Measurements from ENCODE around the gene PIK3CD.

The PIK3CD gene

DNA sequence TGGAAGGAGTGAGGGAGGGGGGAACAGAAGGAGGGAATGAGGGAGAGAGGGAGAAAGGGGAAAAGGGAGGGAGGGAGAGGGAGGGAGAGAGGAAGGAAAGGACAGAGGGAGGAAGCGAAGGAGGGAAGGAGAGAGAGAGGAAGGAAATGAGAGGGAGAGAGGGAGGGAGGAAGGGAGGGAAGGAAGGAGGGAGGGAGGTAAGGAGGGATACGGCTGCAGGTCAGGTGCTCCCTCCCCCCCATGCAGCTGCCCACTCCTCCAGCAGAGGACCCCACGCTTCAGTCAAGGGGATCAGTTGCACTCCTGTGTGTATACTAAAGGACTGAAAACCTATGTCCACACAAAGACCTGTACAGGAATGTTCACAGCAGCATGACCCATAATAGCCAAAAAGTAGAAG is 117.5 kb downstream of the PIK3CD start:
- H3K79me1 ChIP-seq (ENCODE audit: low read length) = no peaks in the 10 kb centered on the region
- H2BK120ac ChIP-seq (ENCODE audit: insufficient read depth, low read length, poor library complexity) = no peak overlapping the region
- H2AK5ac ChIP-seq (ENCODE audit: low read length) = no peak overlapping the region
- H3K27me3 ChIP-seq (ENCODE audit: insufficient read depth, low read length) = no peaks in the 10 kb centered on the region
- H3K4me2 ChIP-seq (ENCODE audit: low read length) = no peak overlapping the region
- no peak overlapping the region for H3K4ac ChIP-seq (ENCODE audit: low read depth, low read length)
- H3K4me3 ChIP-seq (ENCODE audit: low read depth, low read length) = no peak overlapping the region
- H3K9ac ChIP-seq (ENCODE audit: low read length) = no peak overlapping the region
- WGBS (ENCODE audit: extremely low coverage, insufficient coverage, insufficient read length) = no CpG with 5 or more reads among the region's 3 CpGs
- H3K18ac ChIP-seq (ENCODE audit: low read length) = no peak overlapping the region
- H2BK5ac ChIP-seq (ENCODE audit: low read depth, low read length, poor library complexity) = no peak overlapping the region
- no peaks in the 10 kb centered on the region for H3K9me3 ChIP-seq (ENCODE audit: insufficient read depth, low read depth, low read length)
- no peak overlapping the region for H3K14ac ChIP-seq (ENCODE audit: low read length)
- H4K8ac ChIP-seq (ENCODE audit: low read depth, low read length) = no peak overlapping the region
- peaks cover 2 to 5% of the 10 kb centered on the region in 2 experiments for H3K36me3 ChIP-seq (ENCODE audit: control insufficient read depth in 1 of 2, insufficient read depth in 2 of 2, low read length in 2 of 2)
- no peak overlapping the region for H4K91ac ChIP-seq (ENCODE audit: low read depth, low read length)
- H2BK12ac ChIP-seq (ENCODE audit: low read length) = no peak overlapping the region
- H2AFZ ChIP-seq (ENCODE audit: insufficient read depth, low read length, poor library complexity) = no peak overlapping the region
- no peak overlapping the region for H3K27ac ChIP-seq (ENCODE audit: low read depth, low read length)
- H3K4me1 ChIP-seq (ENCODE audit: control insufficient read depth in 1 of 2, insufficient read depth in 2 of 2, low read length in 2 of 2) = no peaks in the 10 kb centered on the region
- H3K79me2 ChIP-seq (ENCODE audit: control insufficient read depth, insufficient read depth, low read length, poor library complexity) = no peaks in the 10 kb centered on the region
- no peak overlapping the region for H4K12ac ChIP-seq (ENCODE audit: low read depth, low read length)
- H3K23ac ChIP-seq (ENCODE audit: low read length) = no peak overlapping the region
- DNase-seq = no peak

DNA sequence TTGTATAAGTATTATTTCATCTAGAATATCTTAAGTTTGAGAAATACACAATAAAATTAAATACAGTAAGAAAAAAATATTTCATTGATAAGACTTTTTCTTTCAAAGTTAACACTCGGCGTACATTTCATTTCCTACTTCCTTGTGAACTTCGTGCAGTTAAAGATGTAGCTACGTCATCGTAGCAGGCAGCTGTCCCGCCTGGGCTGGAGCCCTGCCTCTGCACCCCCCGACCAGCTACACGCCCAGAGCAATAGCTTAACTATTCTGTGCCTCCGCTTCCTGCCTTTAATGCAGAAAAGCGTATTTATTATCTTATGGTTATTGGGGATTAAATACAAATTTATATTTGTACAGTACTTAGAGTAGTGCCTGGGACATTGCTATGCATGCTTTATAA is 118.8 kb downstream of the PIK3CD start:
- Histone ChIP-seq H3K4me3 (ENCODE audit: low read depth, low read length) (no peak overlapping the region), H4K8ac (ENCODE audit: low read depth, low read length) (no peak overlapping the region), H3K27ac (ENCODE audit: low read depth, low read length) (no peak overlapping the region), H4K12ac (ENCODE audit: low read depth, low read length) (no peak overlapping the region), H3K79me2 (ENCODE audit: control insufficient read depth, insufficient read depth, low read length, poor library complexity) (no peaks in the 10 kb centered on the region), H3K27me3 (ENCODE audit: insufficient read depth, low read length) (no peaks in the 10 kb centered on the region), H2BK120ac (ENCODE audit: insufficient read depth, low read length, poor library complexity) (no peak overlapping the region), H2AFZ (ENCODE audit: insufficient read depth, low read length, poor library complexity) (no peak overlapping the region), H3K9me3 (ENCODE audit: insufficient read depth, low read depth, low read length) (no peaks in the 10 kb centered on the region), H3K4me2 (ENCODE audit: low read length) (no peak overlapping the region), H3K36me3 (ENCODE audit: control insufficient read depth in 1 of 2, insufficient read depth in 2 of 2, low read length in 2 of 2) (peaks cover 2 to 5% of the 10 kb centered on the region in 2 experiments), H3K9ac (ENCODE audit: low read length) (no peak overlapping the region), H4K91ac (ENCODE audit: low read depth, low read length) (no peak overlapping the region), H3K4ac (ENCODE audit: low read depth, low read length) (no peak overlapping the region), H3K18ac (ENCODE audit: low read length) (no peak overlapping the region), H2BK12ac (ENCODE audit: low read length) (no peak overlapping the region), H2AK5ac (ENCODE audit: low read length) (no peak overlapping the region), H3K4me1 (ENCODE audit: control insufficient read depth in 1 of 2, insufficient read depth in 2 of 2, low read length in 2 of 2) (peaks cover 0 to 1% of the 10 kb centered on the region in 2 experiments), H3K23ac (ENCODE audit: low read length) (no peak overlapping the region), H3K14ac (ENCODE audit: low read length) (no peak overlapping the region), H3K79me1 (ENCODE audit: low read length) (no peaks in the 10 kb centered on the region), H2BK5ac (ENCODE audit: low read depth, low read length, poor library complexity) (no peak overlapping the region)
- no peak for DNase-seq
- no CpG with 5 or more reads among the region's 10 CpGs for WGBS (ENCODE audit: extremely low coverage, insufficient coverage, insufficient read length)

DNA sequence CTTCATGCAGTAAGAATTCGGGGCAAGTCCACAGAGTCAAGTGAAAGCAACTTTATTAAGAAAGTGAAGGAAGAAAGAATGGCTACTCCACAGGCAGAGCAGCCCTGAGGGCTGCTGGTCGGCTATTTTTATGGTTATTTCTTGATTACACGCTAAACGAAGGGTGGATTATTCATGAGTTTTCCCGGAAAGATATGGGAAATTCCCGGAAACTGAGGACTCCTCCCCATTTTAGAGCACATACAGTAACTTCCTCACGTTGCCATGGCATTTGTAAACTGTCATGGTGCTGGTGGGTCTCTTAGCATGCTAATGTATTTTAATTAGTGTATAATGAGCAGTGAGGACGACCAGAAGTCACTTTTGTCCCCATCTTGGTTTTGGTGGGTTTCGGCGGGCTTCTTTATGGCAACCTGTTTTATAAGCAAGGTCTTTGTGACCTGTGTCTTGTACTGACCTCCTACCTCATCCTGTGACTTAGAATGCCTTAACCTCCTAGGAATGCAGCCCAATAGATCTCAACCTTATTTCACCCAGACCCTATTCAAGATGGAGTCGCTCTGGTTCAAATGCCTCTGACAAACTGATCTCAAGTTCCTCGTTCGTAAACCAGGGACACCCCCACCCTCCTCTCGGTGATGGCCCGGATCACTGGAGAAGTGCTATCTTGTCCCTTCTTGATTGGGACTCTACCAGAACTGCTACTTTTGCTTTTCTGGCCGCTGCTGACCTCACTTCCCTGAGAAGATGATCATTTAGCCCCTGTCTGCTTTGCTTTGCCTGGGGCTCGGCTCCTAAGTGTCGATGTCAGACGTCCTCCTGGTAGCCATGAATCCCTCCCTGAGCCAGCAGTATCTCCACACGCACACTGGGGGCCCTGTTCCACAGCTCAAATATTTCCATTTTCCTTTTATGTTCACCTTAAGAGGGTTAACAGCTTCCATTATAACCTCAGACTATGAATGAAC is 123.5 kb downstream of the PIK3CD start:
- no peak overlapping the region for H3K23ac ChIP-seq (ENCODE audit: low read length)

DNA sequence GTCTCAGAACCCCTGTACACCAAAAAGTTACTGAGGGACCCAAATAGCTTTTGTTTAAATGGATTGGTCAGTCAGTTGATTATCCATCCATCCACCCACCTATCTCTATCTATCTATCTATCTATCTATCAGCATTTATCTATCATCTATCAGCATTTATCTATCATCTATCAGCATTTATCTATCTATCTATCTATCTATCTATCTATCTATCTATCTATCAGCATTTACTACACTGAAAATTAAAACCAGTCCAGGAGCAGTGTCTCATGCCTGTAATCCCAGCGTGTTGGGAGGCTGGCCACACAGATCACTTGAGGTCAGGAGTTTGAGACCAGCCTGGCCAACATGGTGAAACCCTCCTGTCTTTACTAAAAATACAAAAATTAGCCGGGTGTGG is 125.2 kb downstream of the PIK3CD start:
- H3K27me3 ChIP-seq (ENCODE audit: insufficient read depth, low read length) = no peaks in the 10 kb centered on the region
- H3K23ac ChIP-seq (ENCODE audit: low read length) = no peak overlapping the region
- H4K12ac ChIP-seq (ENCODE audit: low read depth, low read length) = no peak overlapping the region
- no peak overlapping the region for H4K8ac ChIP-seq (ENCODE audit: low read depth, low read length)
- no peak overlapping the region for H2BK120ac ChIP-seq (ENCODE audit: insufficient read depth, low read length, poor library complexity)
- no peak overlapping the region for H3K9ac ChIP-seq (ENCODE audit: low read length)
- peaks cover 2 to 7% of the 10 kb centered on the region in 2 experiments for H3K36me3 ChIP-seq (ENCODE audit: control insufficient read depth in 1 of 2, insufficient read depth in 2 of 2, low read length in 2 of 2)
- H3K4me2 ChIP-seq (ENCODE audit: low read length) = no peak overlapping the region
- no peak overlapping the region for H2BK12ac ChIP-seq (ENCODE audit: low read length)
- H3K27ac ChIP-seq (ENCODE audit: low read depth, low read length) = no peak overlapping the region
- no peak for DNase-seq
- no peak overlapping the region for H2BK5ac ChIP-seq (ENCODE audit: low read depth, low read length, poor library complexity)
- no peak overlapping the region for H4K91ac ChIP-seq (ENCODE audit: low read depth, low read length)
- no peak overlapping the region for H3K4ac ChIP-seq (ENCODE audit: low read depth, low read length)
- H3K14ac ChIP-seq (ENCODE audit: low read length) = no peak overlapping the region
- H3K4me3 ChIP-seq (ENCODE audit: low read depth, low read length) = no peak overlapping the region
- no peaks in the 10 kb centered on the region for H3K79me1 ChIP-seq (ENCODE audit: low read length)
- H3K79me2 ChIP-seq (ENCODE audit: control insufficient read depth, insufficient read depth, low read length, poor library complexity) = no peaks in the 10 kb centered on the region
- H2AFZ ChIP-seq (ENCODE audit: insufficient read depth, low read length, poor library complexity) = no peak overlapping the region
- H3K18ac ChIP-seq (ENCODE audit: low read length) = no peak overlapping the region
- no peak overlapping the region for H2AK5ac ChIP-seq (ENCODE audit: low read length)
- no peaks in the 10 kb centered on the region for H3K9me3 ChIP-seq (ENCODE audit: insufficient read depth, low read depth, low read length)
- peaks cover 0 to 5% of the 10 kb centered on the region in 2 experiments for H3K4me1 ChIP-seq (ENCODE audit: control insufficient read depth in 1 of 2, insufficient read depth in 2 of 2, low read length in 2 of 2)
- WGBS (ENCODE audit: extremely low coverage, insufficient coverage, insufficient read length) = no CpG with 5 or more reads among the region's 2 CpGs

More for the DNA sequence above, 123.5 kb downstream of the PIK3CD start:
- Histone ChIP-seq H4K91ac (ENCODE audit: low read depth, low read length) (no peak overlapping the region), H3K9ac (ENCODE audit: low read length) (no peak overlapping the region), H2BK120ac (ENCODE audit: insufficient read depth, low read length, poor library complexity) (no peak overlapping the region), H2BK5ac (ENCODE audit: low read depth, low read length, poor library complexity) (no peak overlapping the region), H3K4ac (ENCODE audit: low read depth, low read length) (no peak overlapping the region), H3K4me2 (ENCODE audit: low read length) (no peak overlapping the region), H3K4me1 (ENCODE audit: control insufficient read depth in 1 of 2, insufficient read depth in 2 of 2, low read length in 2 of 2) (peaks cover 0 to 5% of the 10 kb centered on the region in 2 experiments), H3K27me3 (ENCODE audit: insufficient read depth, low read length) (no peaks in the 10 kb centered on the region), H4K8ac (ENCODE audit: low read depth, low read length) (no peak overlapping the region), H2AFZ (ENCODE audit: insufficient read depth, low read length, poor library complexity) (no peak overlapping the region), H3K9me3 (ENCODE audit: insufficient read depth, low read depth, low read length) (no peaks in the 10 kb centered on the region), H3K14ac (ENCODE audit: low read length) (no peak overlapping the region), H4K12ac (ENCODE audit: low read depth, low read length) (no peak overlapping the region), H2AK5ac (ENCODE audit: low read length) (no peak overlapping the region), H2BK12ac (ENCODE audit: low read length) (no peak overlapping the region), H3K18ac (ENCODE audit: low read length) (no peak overlapping the region), H3K27ac (ENCODE audit: low read depth, low read length) (no peak overlapping the region), H3K4me3 (ENCODE audit: low read depth, low read length) (no peak overlapping the region), H3K79me1 (ENCODE audit: low read length) (no peaks in the 10 kb centered on the region), H3K79me2 (ENCODE audit: control insufficient read depth, insufficient read depth, low read length, poor library complexity) (no peaks in the 10 kb centered on the region), H3K36me3 (ENCODE audit: control insufficient read depth in 1 of 2, insufficient read depth in 2 of 2, low read length in 2 of 2) (peaks cover 2 to 5% of the 10 kb centered on the region in 2 experiments)
- WGBS (ENCODE audit: extremely low coverage, insufficient coverage, insufficient read length) = no CpG with 5 or more reads among the region's 20 CpGs
- no peak for DNase-seq
